H1 (cell line): ENCODE data around the gene DDX56. TPM values are rescaled to one million over a fixed set of nuclear protein-coding genes. Genes with fewer than 3 reads are reported as not detected.

Experiments used
- BRCA1 ChIP-seq: IDR thresholded peaks from 2 replicates; pipeline ENCODE4 v1.6.1; 2012; ENCODE audit warnings: low read depth, low read length, improper control_type of control experiment
- CHD7 ChIP-seq: fragments of 300-600 bp; sonication (generic); IDR thresholded peaks from 2 replicates; pipeline ENCODE4 v1.7.1; 2012; ENCODE audit warnings: low read length, moderate library complexity, mild to moderate bottlenecking, inconsistent platforms; ENCODE audit not compliant: insufficient replicate concordance
- EGR1 ChIP-seq: IDR thresholded peaks from 2 replicates; pipeline ENCODE4 v1.6.1; 2011; ENCODE audit warnings: low read depth, low read length, borderline replicate concordance
- POLR2AphosphoS5 ChIP-seq: IDR thresholded peaks from 2 replicates; pipeline ENCODE4 v1.6.1; 2011; ENCODE audit warnings: low read depth, low read length
- POU5F1 ChIP-seq: IDR thresholded peaks from 2 replicates; pipeline ENCODE4 v1.6.1; 2011; ENCODE audit warnings: low read depth, mild to moderate bottlenecking, low read length, moderate library complexity
- RBBP5 ChIP-seq: IDR thresholded peaks from 2 replicates; pipeline ENCODE4 v1.7.1; 2012; ENCODE audit warnings: low read depth, mild to moderate bottlenecking, inconsistent platforms, low read length, moderate library complexity, borderline replicate concordance
- TCF12 ChIP-seq: IDR thresholded peaks from 2 replicates; pipeline ENCODE4 v1.6.1; 2011; ENCODE audit warnings: low read depth, mild to moderate bottlenecking, low read length
- polyA plus RNA-seq, 7 experiments: library from polyadenylated mRNA; depleted of rRNA in 3 of 7; stranded (reverse) in 5 of 7; unstranded in 2 of 7; fragments of >200 nt in 5 of 7; fragments of 200-250 nt in 2 of 7; gene quantifications; 1 replicate in 5 of 7; 2 replicates in 1 of 7; 4 replicates in 1 of 7; pipeline versions ENCODE4 v1.2.1 to v1.2.3, GENCODE V29; 2011 to 2013; ENCODE audit warnings: missing spikeins in 2 of 7, mixed read lengths in 2 of 7
- total RNA-seq: library from RNA; stranded (reverse); fragmentation: NEBNext Ultra II Directional; extraction: Animal tissue kit (Norgen Biotek cat#: 25700); gene quantifications from 2 replicates; pipeline ENCODE4 v1.2.1, GENCODE V29; 2021

The DDX56 gene
- total and polyA plus RNA-seq, 2 of the 8 experiments (the other 6 are each of a cell fraction or from before 2014, with no cell fraction given): 56.9 to 81.6 TPM

GRCh38 chr7:44606341-44607140 lies 32.8 kb upstream of the DDX56 start, which contains the start of gene OGDH (continued):
- no peak for TF ChIP-seq CHD7
- TF ChIP-seq EGR1: no peak
- no peak for TF ChIP-seq POU5F1
- peak; percentile 67; the same call in 1 of the 2 replicates for TF ChIP-seq TCF12
- peak; percentile 74 for TF ChIP-seq BRCA1
- TF ChIP-seq POLR2AphosphoS5: peak; percentile 96
- peak; percentile 38; the same call in 1 of the 2 replicates for TF ChIP-seq RBBP5
